ENCODE measurements around the gene SLC7A5. TPM values are rescaled to one million over a fixed set of nuclear protein-coding genes. Genes with fewer than 3 reads are reported as not detected.
"Not testable (repeated sequence)": the region's sequence is repeated elsewhere in the genome, so short reads cannot be mapped to it uniquely, and the experiment has no call there.

Gene SLC7A5
- total RNA-seq, 3 donors from 2014 or later (not counting 1 experiment from before 2014, with no cell fraction given), result 27.2 to 66.1 (median 34.2) TPM

- no peak overlapping the region for H3K27ac ChIP-seq (ENCODE audit: low read length)
- H3K9me3 ChIP-seq (ENCODE audit: control insufficient read depth, insufficient read depth, low read length), result peaks cover 22% of the 10 kb centered on the region
- H3K36me3 ChIP-seq (ENCODE audit: control insufficient read depth, insufficient read depth, low read length), result no peaks in the 10 kb centered on the region
- DNase-seq, result no peak
- Mint-ChIP-seq H3K27ac (no peak overlapping the region), H3K4me3 (no peak overlapping the region), H3K27me3 (ENCODE audit: low read depth in 2 of 2) (no peaks in the 10 kb centered on the region), H3K9me3 (no peaks in the 10 kb centered on the region), H3K4me1 (peaks cover 0 to 5% of the 10 kb centered on the region in 2 donors), H3K36me3 (no peaks in the 10 kb centered on the region)
- intact Hi-C loops (cut with micrococcal nuclease), result no loop called here
- no peaks in the 10 kb centered on the region for H3K27me3 ChIP-seq (ENCODE audit: control insufficient read depth, insufficient read depth, low read length)
- ATAC-seq, result no peak
- no peak for TF ChIP-seq CTCF (IDR thresholded peaks at IDR 0.05)
- 97% methylated on average over 15 of the region's 15 CpGs for WGBS (ENCODE audit: insufficient coverage)
- H3K4me3 ChIP-seq (ENCODE audit: low read length), result no peak overlapping the region
- H3K4me1 ChIP-seq (ENCODE audit: control insufficient read depth, insufficient read depth, low read length), result peaks cover 9% of the 10 kb centered on the region
Measured at GRCh38 chr16:87819282-87819681, 50.0 kb downstream of the SLC7A5 start.

- H3K27ac ChIP-seq (ENCODE audit: low read length), result no peak overlapping the region
- 89% methylated on average over 16 of the region's 16 CpGs for WGBS (ENCODE audit: insufficient coverage)
- H3K4me3 Mint-ChIP-seq, result no peak overlapping the region
- no peak overlapping the region for H3K4me3 ChIP-seq (ENCODE audit: low read length)
- no peaks in the 10 kb centered on the region for H3K9me3 Mint-ChIP-seq
- no peak for DNase-seq
- no peaks in the 10 kb centered on the region for H3K27me3 Mint-ChIP-seq (ENCODE audit: low read depth in 2 of 2)
- ATAC-seq, result no peak
- no peaks in the 10 kb centered on the region for H3K27me3 ChIP-seq (ENCODE audit: control insufficient read depth, insufficient read depth, low read length)
- peaks cover 9% of the 10 kb centered on the region for H3K4me1 ChIP-seq (ENCODE audit: control insufficient read depth, insufficient read depth, low read length)
- H3K36me3 Mint-ChIP-seq, result no peaks in the 10 kb centered on the region
- H3K4me1 Mint-ChIP-seq, result peaks cover 0 to 5% of the 10 kb centered on the region in 2 donors
- H3K9me3 ChIP-seq (ENCODE audit: control insufficient read depth, insufficient read depth, low read length), result peaks cover 22% of the 10 kb centered on the region
- H3K36me3 ChIP-seq (ENCODE audit: control insufficient read depth, insufficient read depth, low read length), result no peaks in the 10 kb centered on the region
- TF ChIP-seq CTCF (IDR thresholded peaks at IDR 0.05), result no peak
- intact Hi-C loops (cut with micrococcal nuclease), result no loop called here
- H3K27ac Mint-ChIP-seq, result no peak overlapping the region
Measured at GRCh38 chr16:87818533-87819161, 50.7 kb downstream of the SLC7A5 start.

DNA sequence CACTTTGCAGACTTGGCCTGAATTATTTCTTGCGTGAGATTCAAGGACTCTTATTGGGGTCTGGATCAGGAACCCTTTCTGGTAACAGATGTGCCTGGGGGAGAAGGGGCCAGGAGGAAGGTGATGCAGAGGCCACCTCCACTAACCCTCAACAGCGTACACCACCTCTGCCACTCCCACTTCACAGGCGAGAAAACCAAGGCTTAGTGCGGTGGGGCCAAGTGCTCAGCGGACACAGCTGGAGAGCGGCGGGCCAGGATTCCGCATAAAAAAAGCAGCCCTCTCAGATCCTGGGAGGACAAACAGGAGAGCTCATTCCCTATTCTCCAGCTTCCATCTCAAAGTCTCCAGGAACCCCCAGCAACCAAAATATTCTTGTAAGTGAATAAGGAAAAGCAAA is 51.4 kb downstream of the SLC7A5 start:
- H3K27ac ChIP-seq (ENCODE audit: low read length), result no peak overlapping the region
- H3K4me1 ChIP-seq (ENCODE audit: control insufficient read depth, insufficient read depth, low read length), result peaks cover 9% of the 10 kb centered on the region
- Mint-ChIP-seq H3K4me1 (peaks cover 0 to 5% of the 10 kb centered on the region in 2 donors), H3K27me3 (ENCODE audit: low read depth in 2 of 2) (no peaks in the 10 kb centered on the region), H3K27ac (no peak overlapping the region), H3K4me3 (no peak overlapping the region), H3K9me3 (no peaks in the 10 kb centered on the region), H3K36me3 (no peaks in the 10 kb centered on the region)
- ATAC-seq (no peak), DNase-seq (no peak)
- H3K36me3 ChIP-seq (ENCODE audit: control insufficient read depth, insufficient read depth, low read length), result no peaks in the 10 kb centered on the region
- intact Hi-C loops (cut with micrococcal nuclease), result no loop called here
- peaks cover 22% of the 10 kb centered on the region for H3K9me3 ChIP-seq (ENCODE audit: control insufficient read depth, insufficient read depth, low read length)
- 97% methylated on average over 8 of the region's 8 CpGs for WGBS (ENCODE audit: insufficient coverage)
- no peak for TF ChIP-seq CTCF (IDR thresholded peaks at IDR 0.05)
- H3K27me3 ChIP-seq (ENCODE audit: control insufficient read depth, insufficient read depth, low read length), result no peaks in the 10 kb centered on the region
- H3K4me3 ChIP-seq (ENCODE audit: low read length), result no peak overlapping the region

DNA sequence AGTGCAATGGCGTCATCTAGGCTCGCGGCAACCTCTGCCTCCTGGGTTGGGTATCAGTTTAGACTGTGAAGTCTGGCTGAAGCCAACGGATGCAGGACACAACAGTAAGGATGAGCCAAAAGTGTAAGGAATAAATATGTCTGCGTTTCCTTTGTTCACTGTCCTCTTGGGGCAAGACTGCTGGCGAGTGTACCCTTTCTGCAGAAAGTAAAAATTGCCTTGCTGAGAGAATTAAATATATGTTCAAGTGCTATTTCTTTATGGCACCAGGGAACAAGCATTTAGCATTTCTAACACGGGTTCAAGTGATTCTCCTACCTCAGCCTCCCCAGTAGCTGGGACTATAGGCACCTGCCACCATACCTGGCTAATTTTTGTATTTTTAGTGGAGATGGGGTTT is 51.9 kb downstream of the SLC7A5 start:
- H3K27me3 ChIP-seq (ENCODE audit: control insufficient read depth, insufficient read depth, low read length); H3K36me3 ChIP-seq (ENCODE audit: control insufficient read depth, insufficient read depth, low read length); H3K9me3 Mint-ChIP-seq; H3K27ac ChIP-seq (ENCODE audit: low read length); ATAC-seq; H3K4me1 Mint-ChIP-seq; H3K4me3 Mint-ChIP-seq; H3K27ac Mint-ChIP-seq; intact Hi-C loops (cut with micrococcal nuclease); H3K4me1 ChIP-seq (ENCODE audit: control insufficient read depth, insufficient read depth, low read length); DNase-seq; H3K36me3 Mint-ChIP-seq; H3K4me3 ChIP-seq (ENCODE audit: low read length); H3K27me3 Mint-ChIP-seq (ENCODE audit: low read depth in 2 of 2): not testable (repeated sequence)
- WGBS (ENCODE audit: insufficient coverage), result 93% methylated on average over 7 of the region's 7 CpGs
- H3K9me3 ChIP-seq (ENCODE audit: control insufficient read depth, insufficient read depth, low read length), result peaks cover 22% of the 10 kb centered on the region
